HepG2 (cell line): ENCODE measurements around the gene SIGLEC1. TPM values are rescaled to one million over a fixed set of nuclear protein-coding genes. Genes with fewer than 3 reads are reported as not detected.

Experiments
- HMG20B ChIP-seq: conservative IDR thresholded peaks from 2 replicates; pipeline ENCODE4 v1.6.1; 2016; ENCODE audit warnings: missing genetic modification reagents, missing compliant biosample characterization
- NFKB2 ChIP-seq: sonication (generic); formaldehyde crosslinking; IDR thresholded peaks from 2 replicates; pipeline ENCODE4 v1.4.0; 2020; ENCODE audit warnings: missing genetic modification reagents, borderline replicate concordance
- POLR2AphosphoS5 ChIP-seq: IDR thresholded peaks from 2 replicates; pipeline ENCODE4 v1.6.1; 2012; ENCODE audit warnings: low read depth, low read length
- SALL1 ChIP-seq: sonication (generic); formaldehyde crosslinking; IDR thresholded peaks from 2 replicates; pipeline ENCODE4 v1.8.0; 2022; ENCODE audit warnings: mild to moderate bottlenecking, missing genetic modification reagents
- SIN3A ChIP-seq: IDR thresholded peaks from 2 replicates; pipeline ENCODE4 v1.6.1; 2011; ENCODE audit warnings: low read depth, mild to moderate bottlenecking, control low read depth, low read length, borderline replicate concordance
- SP2 ChIP-seq: sonication (generic); formaldehyde crosslinking; IDR thresholded peaks from 2 replicates; pipeline ENCODE4 v1.5.1; 2020; ENCODE audit warnings: mild to moderate bottlenecking, missing genetic modification reagents
- STAT5B ChIP-seq: sonication (generic); formaldehyde crosslinking; IDR thresholded peaks from 2 replicates; pipeline ENCODE4 v1.4.0; 2020; ENCODE audit warnings: missing genetic modification reagents
- WIZ ChIP-seq: sonication (generic); formaldehyde crosslinking; IDR thresholded peaks from 2 replicates; pipeline ENCODE4 v1.5.1; 2020; ENCODE audit warnings: mild to moderate bottlenecking, missing genetic modification reagents
- ZNF10 ChIP-seq: sonication (generic); formaldehyde crosslinking; IDR thresholded peaks from 2 replicates; pipeline ENCODE4 v1.4.0; 2020; ENCODE audit warnings: mild to moderate bottlenecking, low read depth, missing genetic modification reagents, borderline replicate concordance
- ZNF121 ChIP-seq: sonication (generic); formaldehyde crosslinking; IDR thresholded peaks from 2 replicates; pipeline ENCODE4 v1.5.0; 2020; ENCODE audit warnings: mild to moderate bottlenecking, missing genetic modification reagents
- ZNF180 ChIP-seq: sonication (generic); formaldehyde crosslinking; IDR thresholded peaks from 2 replicates; pipeline ENCODE4 v1.4.0; 2020; ENCODE audit warnings: low read depth, missing genetic modification reagents, borderline replicate concordance
- ZNF383 ChIP-seq: sonication (generic); formaldehyde crosslinking; IDR thresholded peaks from 2 replicates; pipeline ENCODE4 v1.4.0; 2020; ENCODE audit warnings: missing genetic modification reagents, mild to moderate bottlenecking, borderline replicate concordance
- ZNF567 ChIP-seq: sonication (generic); formaldehyde crosslinking; IDR thresholded peaks from 2 replicates; pipeline ENCODE4 v1.8.1; 2023; ENCODE audit warnings: mild to moderate bottlenecking, missing genetic modification reagents, borderline replicate concordance
- ZSCAN21 ChIP-seq: sonication (generic); formaldehyde crosslinking; IDR thresholded peaks from 2 replicates; pipeline ENCODE4 v1.8.0; 2022; ENCODE audit warnings: mild to moderate bottlenecking, missing genetic modification reagents, moderate library complexity, borderline replicate concordance
- polyA plus RNA-seq, 8 experiments: library from polyadenylated mRNA; depleted of rRNA in 3 of 8; stranded (reverse) in 7 of 8; unstranded in 1 of 8; fragments of >200 nt; fragmentation: Illumina TruSeq in 4 of 8; extraction: Trizol in 4 of 8; gene quantifications; 2 replicates each; pipeline versions ENCODE4 v1.2.1 to v1.2.3, GENCODE V29; 2011 to 2016; ENCODE audit warnings: low read depth in 4 of 8, missing spikeins in 1 of 8, mixed read lengths in 1 of 8; ENCODE audit not compliant: insufficient read depth in 1 of 8
- total RNA-seq, 5 experiments: library from RNA; depleted of rRNA; stranded (reverse); fragments of >200 nt; fragmentation: Illumina TruSeq; extraction: Trizol; gene quantifications; 2 replicates each; pipeline ENCODE4 v1.2.3, GENCODE V29; 2016; ENCODE audit warnings: low read depth in 1 of 5
- TF ChIP-seq, protein P1 (sequence below): sonication (generic); formaldehyde crosslinking; IDR thresholded peaks from 2 replicates; pipeline ENCODE4 v1.4.0; 2020; ENCODE audit warnings: missing genetic modification reagents
- TF ChIP-seq, protein P2 (sequence below): sonication (generic); formaldehyde crosslinking; IDR thresholded peaks from 2 replicates; pipeline ENCODE4 v1.4.0; 2020; ENCODE audit warnings: mild to moderate bottlenecking, missing genetic modification reagents

The SIGLEC1 gene
- total and polyA plus RNA-seq, 2 of the 13 experiments (the other 11 are each of a cell fraction or from before 2014, with no cell fraction given), result 0.01 TPM; not detected in 1

DNA sequence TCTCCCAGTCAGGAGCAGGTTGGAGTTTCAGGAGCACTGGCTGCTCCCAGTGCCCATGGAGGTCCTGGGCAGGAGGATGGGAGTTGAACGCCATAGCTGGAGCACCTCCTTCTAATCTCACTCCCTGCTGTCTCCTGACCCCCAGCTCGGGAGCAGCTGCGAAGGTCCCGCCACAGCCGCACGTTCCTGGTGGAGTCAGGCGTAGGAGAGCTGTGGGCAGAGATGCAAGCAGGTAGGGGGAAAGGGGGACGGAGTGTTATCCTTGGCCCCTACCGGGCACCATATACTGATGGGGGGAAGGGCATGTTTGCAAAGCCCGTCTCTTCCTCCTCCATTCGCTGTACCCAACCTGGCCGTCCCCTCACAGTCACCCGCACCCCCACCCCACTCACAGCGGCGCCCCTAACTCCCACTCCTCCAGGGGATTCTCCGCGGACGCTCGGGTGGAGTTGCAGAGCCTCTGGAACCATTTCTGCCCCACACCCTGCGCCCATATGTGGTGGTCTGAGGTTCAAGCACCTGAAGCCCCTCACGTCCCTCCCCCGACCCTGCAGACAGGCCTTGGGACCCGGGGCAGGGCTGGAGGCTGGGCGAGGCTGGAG lies 36.8 kb upstream of the SIGLEC1 start (continued):
- TF ChIP-seq ZSCAN21 (CRISPR knock-in tag) (no peak), SIN3A (no peak), ZNF121 (CRISPR knock-in tag) (no peak), ZNF180 (CRISPR knock-in tag) (0 out of 2 replicates have a peak, but pooled peaks have one; percentile 8), HMG20B (CRISPR knock-in tag) (no peak), STAT5B (0 out of 2 replicates have a peak, but pooled peaks have one; percentile 4), ZNF10 (CRISPR knock-in tag) (no peak), POLR2AphosphoS5 (no peak), WIZ (CRISPR knock-in tag) (no peak), ZNF567 (CRISPR knock-in tag) (no peak), NFKB2 (CRISPR knock-in tag) (0 out of 2 replicates have a peak, but pooled peaks have one; percentile 47), ZNF383 (CRISPR knock-in tag) (no peak), SALL1 (CRISPR knock-in tag) (no peak), SP2 (CRISPR knock-in tag) (no peak)
- TF ChIP-seq, protein P1, sequence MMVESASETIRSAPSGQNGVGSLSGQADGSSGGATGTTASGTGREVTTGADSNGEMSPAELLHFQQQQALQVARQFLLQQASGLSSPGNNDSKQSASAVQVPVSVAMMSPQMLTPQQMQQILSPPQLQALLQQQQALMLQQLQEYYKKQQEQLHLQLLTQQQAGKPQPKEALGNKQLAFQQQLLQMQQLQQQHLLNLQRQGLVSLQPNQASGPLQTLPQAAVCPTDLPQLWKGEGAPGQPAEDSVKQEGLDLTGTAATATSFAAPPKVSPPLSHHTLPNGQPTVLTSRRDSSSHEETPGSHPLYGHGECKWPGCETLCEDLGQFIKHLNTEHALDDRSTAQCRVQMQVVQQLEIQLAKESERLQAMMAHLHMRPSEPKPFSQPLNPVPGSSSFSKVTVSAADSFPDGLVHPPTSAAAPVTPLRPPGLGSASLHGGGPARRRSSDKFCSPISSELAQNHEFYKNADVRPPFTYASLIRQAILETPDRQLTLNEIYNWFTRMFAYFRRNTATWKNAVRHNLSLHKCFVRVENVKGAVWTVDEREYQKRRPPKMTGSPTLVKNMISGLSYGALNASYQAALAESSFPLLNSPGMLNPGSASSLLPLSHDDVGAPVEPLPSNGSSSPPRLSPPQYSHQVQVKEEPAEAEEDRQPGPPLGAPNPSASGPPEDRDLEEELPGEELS (CRISPR knock-in tag), result 0 out of 2 replicates have a peak, but pooled peaks have one; percentile 21
- TF ChIP-seq, protein P2, sequence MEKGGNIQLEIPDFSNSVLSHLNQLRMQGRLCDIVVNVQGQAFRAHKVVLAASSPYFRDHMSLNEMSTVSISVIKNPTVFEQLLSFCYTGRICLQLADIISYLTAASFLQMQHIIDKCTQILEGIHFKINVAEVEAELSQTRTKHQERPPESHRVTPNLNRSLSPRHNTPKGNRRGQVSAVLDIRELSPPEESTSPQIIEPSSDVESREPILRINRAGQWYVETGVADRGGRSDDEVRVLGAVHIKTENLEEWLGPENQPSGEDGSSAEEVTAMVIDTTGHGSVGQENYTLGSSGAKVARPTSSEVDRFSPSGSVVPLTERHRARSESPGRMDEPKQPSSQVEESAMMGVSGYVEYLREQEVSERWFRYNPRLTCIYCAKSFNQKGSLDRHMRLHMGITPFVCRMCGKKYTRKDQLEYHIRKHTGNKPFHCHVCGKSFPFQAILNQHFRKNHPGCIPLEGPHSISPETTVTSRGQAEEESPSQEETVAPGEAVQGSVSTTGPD (CRISPR knock-in tag), result no peak
